ENCODE measurements around the gene FAM53A.

FAM53A gene

DNA sequence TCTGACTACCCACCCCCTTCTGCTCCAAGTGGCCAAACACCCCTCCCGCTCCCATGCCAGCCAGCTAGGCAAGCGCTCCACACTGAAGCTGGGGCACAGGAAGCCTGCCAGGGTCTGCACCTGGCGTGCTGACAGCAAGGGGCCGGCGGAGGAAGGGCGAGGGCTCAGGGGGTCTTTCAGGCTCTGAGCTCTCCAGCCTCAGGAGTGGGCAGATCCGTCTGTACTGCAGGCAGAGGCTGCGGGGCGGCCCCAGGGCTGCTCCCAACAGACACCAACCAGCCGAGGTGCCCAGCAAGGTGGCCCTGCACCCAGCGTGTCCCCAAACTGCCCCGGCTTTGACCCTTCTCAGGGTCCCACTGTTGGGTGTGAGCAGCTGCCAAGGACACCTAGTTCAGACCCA, 14.8 kb downstream of the FAM53A start:
- Histone ChIP-seq H3K4me3 (ENCODE audit: low read depth, low read length) (no peak overlapping the region), H3K4me1 (ENCODE audit: control insufficient read depth, insufficient read depth, low read length) (no peaks in the 10 kb centered on the region), H3K27ac (ENCODE audit: extremely low read depth, low read depth, low read length) (no peak overlapping the region), H3K36me3 (ENCODE audit: control insufficient read depth in 2 of 2, insufficient read depth in 1 of 2, low read length in 2 of 2) (no peaks in the 10 kb centered on the region), H3K9me3 (ENCODE audit: control insufficient read depth, insufficient read depth, low read depth, low read length) (no peaks in the 10 kb centered on the region)
- ChIA-PET CTCF (no interaction called here), POLR2A (no interaction called here)
- TF ChIP-seq TCF7L2 (IDR thresholded peaks at IDR 0.05; ENCODE audit: borderline replicate concordance, low read depth, low read length) (no peak), BCL11A (tag by site-specific recombination; IDR thresholded peaks at IDR 0.05; ENCODE audit: low read depth) (no peak), ZNF843 (tag by site-specific recombination; IDR thresholded peaks at IDR 0.05) (no peak), ZNF792 (tag by site-specific recombination; IDR thresholded peaks at IDR 0.05) (no peak), FEZF1 (tag by site-specific recombination; IDR thresholded peaks at IDR 0.05) (no peak), ZNF311 (tag by site-specific recombination; IDR thresholded peaks at IDR 0.05; ENCODE audit: borderline replicate concordance) (no peak), GLIS2 (tag by site-specific recombination; IDR thresholded peaks at IDR 0.05) (no peak), ZNF366 (tag by site-specific recombination; conservative IDR thresholded peaks at IDR 0.05) (no peak), SCRT2 (tag by site-specific recombination; IDR thresholded peaks at IDR 0.05) (no peak), ZNF544 (tag by site-specific recombination; IDR thresholded peaks at IDR 0.05) (no peak)
- TF ChIP-seq, protein P1, sequence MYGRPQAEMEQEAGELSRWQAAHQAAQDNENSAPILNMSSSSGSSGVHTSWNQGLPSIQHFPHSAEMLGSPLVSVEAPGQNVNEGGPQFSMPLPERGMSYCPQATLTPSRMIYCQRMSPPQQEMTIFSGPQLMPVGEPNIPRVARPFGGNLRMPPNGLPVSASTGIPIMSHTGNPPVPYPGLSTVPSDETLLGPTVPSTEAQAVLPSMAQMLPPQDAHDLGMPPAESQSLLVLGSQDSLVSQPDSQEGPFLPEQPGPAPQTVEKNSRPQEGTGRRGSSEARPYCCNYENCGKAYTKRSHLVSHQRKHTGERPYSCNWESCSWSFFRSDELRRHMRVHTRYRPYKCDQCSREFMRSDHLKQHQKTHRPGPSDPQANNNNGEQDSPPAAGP (tag by site-specific recombination; IDR thresholded peaks at IDR 0.05): no peak

DNA sequence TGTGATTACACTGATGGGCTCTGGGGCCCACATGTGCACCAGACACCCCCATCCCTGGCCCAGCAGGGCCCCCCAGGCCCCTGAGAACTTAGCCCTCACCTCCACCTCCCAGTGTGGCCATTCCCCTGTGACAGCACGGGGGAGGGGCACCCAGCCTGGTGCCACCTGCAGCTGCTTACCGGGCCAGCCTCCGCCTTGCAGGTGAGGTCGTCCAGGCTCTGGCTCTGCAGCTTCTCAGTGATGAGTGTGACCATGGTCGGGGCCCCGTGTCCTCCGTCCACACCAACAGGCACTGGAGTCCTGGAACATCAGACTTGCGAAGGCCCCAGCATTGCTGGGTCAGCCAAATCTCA, 15.6 kb downstream of the FAM53A start:
- Histone ChIP-seq H3K4me3 (ENCODE audit: low read depth, low read length) (no peak overlapping the region), H3K36me3 (ENCODE audit: control insufficient read depth in 2 of 2, insufficient read depth in 1 of 2, low read length in 2 of 2) (no peaks in the 10 kb centered on the region), H3K27ac (ENCODE audit: extremely low read depth, low read depth, low read length) (no peak overlapping the region), H3K4me1 (ENCODE audit: control insufficient read depth, insufficient read depth, low read length) (no peaks in the 10 kb centered on the region), H3K9me3 (ENCODE audit: control insufficient read depth, insufficient read depth, low read depth, low read length) (no peaks in the 10 kb centered on the region)
- TF ChIP-seq, protein P2, sequence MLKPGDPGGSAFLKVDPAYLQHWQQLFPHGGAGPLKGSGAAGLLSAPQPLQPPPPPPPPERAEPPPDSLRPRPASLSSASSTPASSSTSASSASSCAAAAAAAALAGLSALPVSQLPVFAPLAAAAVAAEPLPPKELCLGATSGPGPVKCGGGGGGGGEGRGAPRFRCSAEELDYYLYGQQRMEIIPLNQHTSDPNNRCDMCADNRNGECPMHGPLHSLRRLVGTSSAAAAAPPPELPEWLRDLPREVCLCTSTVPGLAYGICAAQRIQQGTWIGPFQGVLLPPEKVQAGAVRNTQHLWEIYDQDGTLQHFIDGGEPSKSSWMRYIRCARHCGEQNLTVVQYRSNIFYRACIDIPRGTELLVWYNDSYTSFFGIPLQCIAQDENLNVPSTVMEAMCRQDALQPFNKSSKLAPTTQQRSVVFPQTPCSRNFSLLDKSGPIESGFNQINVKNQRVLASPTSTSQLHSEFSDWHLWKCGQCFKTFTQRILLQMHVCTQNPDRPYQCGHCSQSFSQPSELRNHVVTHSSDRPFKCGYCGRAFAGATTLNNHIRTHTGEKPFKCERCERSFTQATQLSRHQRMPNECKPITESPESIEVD (tag by site-specific recombination; IDR thresholded peaks at IDR 0.05): no peak
- no peak for TF ChIP-seq ZNF19 (tag by site-specific recombination; IDR thresholded peaks at IDR 0.05; ENCODE audit: low read depth)
- no peak for TF ChIP-seq ZBTB20 (tag by site-specific recombination; IDR thresholded peaks at IDR 0.05)
- TF ChIP-seq ZNF830 (tag by site-specific recombination; IDR thresholded peaks at IDR 0.05; ENCODE audit: low read depth): no peak
- no peak for TF ChIP-seq SCRT1 (tag by site-specific recombination; IDR thresholded peaks at IDR 0.05; ENCODE audit: borderline replicate concordance)
- TF ChIP-seq ZNF544 (tag by site-specific recombination; IDR thresholded peaks at IDR 0.05): no peak
- TF ChIP-seq, protein P3, sequence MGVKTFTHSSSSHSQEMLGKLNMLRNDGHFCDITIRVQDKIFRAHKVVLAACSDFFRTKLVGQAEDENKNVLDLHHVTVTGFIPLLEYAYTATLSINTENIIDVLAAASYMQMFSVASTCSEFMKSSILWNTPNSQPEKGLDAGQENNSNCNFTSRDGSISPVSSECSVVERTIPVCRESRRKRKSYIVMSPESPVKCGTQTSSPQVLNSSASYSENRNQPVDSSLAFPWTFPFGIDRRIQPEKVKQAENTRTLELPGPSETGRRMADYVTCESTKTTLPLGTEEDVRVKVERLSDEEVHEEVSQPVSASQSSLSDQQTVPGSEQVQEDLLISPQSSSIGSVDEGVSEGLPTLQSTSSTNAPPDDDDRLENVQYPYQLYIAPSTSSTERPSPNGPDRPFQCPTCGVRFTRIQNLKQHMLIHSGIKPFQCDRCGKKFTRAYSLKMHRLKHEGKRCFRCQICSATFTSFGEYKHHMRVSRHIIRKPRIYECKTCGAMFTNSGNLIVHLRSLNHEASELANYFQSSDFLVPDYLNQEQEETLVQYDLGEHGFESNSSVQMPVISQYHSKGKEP (tag by site-specific recombination; IDR thresholded peaks at IDR 0.05): no peak
- TF ChIP-seq ZFP37 (tag by site-specific recombination; IDR thresholded peaks at IDR 0.05): no peak
- TF ChIP-seq, protein P4, sequence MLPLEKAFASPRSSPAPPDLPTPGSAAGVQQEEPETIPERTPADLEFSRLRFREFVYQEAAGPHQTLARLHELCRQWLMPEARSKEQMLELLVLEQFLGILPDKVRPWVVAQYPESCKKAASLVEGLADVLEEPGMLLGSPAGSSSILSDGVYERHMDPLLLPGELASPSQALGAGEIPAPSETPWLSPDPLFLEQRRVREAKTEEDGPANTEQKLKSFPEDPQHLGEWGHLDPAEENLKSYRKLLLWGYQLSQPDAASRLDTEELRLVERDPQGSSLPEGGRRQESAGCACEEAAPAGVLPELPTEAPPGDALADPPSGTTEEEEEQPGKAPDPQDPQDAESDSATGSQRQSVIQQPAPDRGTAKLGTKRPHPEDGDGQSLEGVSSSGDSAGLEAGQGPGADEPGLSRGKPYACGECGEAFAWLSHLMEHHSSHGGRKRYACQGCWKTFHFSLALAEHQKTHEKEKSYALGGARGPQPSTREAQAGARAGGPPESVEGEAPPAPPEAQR (tag by site-specific recombination; IDR thresholded peaks at IDR 0.05): no peak
- no peak for TF ChIP-seq ZNF585B (tag by site-specific recombination; IDR thresholded peaks at IDR 0.05)
- TF ChIP-seq, protein P5, sequence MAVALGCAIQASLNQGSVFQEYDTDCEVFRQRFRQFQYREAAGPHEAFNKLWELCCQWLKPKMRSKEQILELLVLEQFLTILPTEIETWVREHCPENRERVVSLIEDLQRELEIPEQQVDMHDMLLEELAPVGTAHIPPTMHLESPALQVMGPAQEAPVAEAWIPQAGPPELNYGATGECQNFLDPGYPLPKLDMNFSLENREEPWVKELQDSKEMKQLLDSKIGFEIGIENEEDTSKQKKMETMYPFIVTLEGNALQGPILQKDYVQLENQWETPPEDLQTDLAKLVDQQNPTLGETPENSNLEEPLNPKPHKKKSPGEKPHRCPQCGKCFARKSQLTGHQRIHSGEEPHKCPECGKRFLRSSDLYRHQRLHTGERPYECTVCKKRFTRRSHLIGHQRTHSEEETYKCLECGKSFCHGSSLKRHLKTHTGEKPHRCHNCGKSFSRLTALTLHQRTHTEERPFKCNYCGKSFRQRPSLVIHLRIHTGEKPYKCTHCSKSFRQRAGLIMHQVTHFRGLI (tag by site-specific recombination; IDR thresholded peaks at IDR 0.05): no peak
- TF ChIP-seq ZBTB48 (tag by site-specific recombination; IDR thresholded peaks at IDR 0.05): no peak
- no peak for TF ChIP-seq ZNF791 (tag by site-specific recombination; IDR thresholded peaks at IDR 0.05)
- no peak for TF ChIP-seq ZNF202 (tag by site-specific recombination; IDR thresholded peaks at IDR 0.05; ENCODE audit: borderline replicate concordance)
- TF ChIP-seq ZNF561 (tag by site-specific recombination; IDR thresholded peaks at IDR 0.05; ENCODE audit: borderline replicate concordance): no peak
- ChIA-PET POLR2A (no interaction called here), CTCF (no interaction called here)

Data from HEK293 (cell line).